HG02588 (cell line): ENCODE results near the gene ARHGAP9.

Experiments
- ATAC-seq: cut with Tn5 transposase; IDR thresholded peaks from one replicate; pipeline ENCODE4 v1.9.1; 2021; ENCODE audit warnings: mild to moderate bottlenecking, moderate library complexity; ENCODE audit not compliant: unreplicated experiment

The ARHGAP9 gene

DNA sequence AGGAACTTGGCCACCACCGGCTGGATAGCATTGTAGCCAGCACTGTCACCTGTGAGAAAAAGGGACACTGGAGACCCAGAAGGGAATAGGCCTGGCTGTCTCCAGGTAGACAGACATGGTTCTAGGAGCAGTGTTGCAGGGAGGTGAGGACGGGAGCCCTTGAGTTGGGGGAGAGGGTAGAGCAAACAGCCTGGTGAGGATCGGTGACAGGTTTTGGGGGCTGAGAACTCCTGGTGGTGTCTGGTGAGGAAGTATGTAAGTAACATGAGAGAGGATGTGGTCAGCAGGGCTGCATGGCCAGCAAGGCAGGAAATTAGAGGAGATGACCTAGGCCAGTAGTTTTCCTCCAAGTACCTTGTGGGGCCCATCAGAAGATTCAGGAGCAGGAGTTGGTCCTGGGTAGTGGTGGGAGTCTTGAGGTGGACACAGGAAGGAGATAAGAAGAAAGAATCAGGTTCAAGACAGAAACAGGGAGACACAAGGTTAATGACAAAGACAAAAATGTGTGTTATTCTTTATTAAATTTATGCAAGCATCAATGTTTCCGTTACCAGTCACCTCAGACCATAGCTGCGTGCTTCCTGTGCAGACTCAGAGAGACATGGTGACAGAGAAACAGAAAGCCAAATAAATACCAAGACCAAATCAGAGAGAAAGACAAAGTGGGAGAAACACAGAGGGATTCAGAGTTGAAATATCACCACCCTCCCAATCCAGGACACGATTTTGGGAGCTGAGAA is at the start of gene ARHGAP9:
Gene ARHGAP9 (minus strand): TSS at position 491 of the 740 bp plus-strand sequence. CDS start 460 bp downstream, at position 31.
- ATAC-seq, result no peak

DNA sequence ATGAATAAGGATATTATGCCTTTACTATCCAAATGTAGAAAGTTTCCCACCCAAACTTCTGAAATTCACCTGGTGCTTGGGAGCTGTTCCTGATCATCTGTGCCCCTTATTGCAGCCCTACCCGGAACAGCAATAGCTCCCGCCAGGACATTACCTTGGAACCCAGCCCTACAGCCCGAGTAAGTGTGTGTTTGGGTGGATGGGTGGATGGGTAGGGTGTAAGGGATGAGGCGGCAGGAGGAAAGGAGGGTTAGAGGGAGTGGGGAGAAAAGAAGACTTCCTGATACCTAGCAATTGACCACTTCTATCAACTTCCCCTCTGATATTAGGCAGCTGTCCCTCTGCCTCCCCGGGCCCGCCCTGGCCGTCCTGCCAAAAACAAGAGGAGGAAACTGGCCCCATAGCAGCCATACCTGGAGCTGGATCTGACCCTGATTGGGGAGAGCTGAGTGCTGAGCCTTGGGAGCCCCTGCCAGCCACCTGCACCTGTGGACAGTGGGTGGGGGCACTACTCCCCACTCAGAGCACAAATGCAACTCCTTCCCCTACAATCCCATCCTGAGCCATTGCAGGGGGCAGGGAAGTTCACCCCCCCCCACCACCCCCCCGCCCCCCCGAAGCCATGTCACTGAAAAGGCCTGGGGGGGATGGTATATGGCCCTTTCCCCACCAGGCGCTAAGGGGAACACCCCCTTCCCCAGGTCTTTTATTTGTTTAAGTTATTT is 49.3 kb upstream of the ARHGAP9 start:
- no peak for ATAC-seq

DNA sequence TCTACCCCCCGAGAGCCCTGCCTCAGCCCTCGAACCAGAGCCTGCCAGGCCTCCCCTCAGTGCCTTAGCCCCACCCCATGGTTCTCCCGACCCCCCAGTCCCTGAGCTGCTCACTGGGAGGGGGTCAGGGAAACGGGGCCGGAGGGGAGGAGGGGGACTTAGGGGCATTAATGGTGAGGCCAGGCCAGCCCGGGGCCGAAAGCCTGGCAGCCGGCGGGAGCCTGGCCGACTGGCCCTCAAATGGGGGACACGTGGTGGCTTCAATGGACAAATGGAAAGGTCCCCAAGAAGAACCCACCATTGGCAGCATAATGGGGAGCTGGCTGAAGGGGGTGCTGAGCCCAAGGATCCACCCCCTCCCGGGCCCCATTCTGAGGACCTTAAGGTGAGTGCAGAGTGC is 48.5 kb upstream of the ARHGAP9 start:
- ATAC-seq, result no peak

DNA sequence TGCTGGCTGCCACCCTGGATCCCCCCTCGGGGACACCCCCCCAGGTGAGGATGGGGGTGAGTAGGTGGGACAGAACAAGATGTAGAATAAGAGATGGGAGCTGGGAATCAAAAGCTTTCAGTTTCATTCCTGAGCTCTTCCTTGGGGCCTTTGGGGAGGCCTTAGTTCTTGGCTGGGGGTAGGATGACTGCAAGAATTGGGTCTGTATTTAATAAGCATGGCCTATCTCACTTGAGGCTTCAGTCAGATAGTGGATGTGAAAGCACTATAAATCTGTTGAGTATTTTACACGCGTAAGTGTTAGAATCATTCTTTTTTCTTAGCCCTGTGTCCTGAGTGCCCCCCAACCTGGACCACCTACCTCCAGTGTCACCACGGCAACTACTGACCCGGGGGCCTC is 47.5 kb upstream of the ARHGAP9 start:
- no peak for ATAC-seq

DNA sequence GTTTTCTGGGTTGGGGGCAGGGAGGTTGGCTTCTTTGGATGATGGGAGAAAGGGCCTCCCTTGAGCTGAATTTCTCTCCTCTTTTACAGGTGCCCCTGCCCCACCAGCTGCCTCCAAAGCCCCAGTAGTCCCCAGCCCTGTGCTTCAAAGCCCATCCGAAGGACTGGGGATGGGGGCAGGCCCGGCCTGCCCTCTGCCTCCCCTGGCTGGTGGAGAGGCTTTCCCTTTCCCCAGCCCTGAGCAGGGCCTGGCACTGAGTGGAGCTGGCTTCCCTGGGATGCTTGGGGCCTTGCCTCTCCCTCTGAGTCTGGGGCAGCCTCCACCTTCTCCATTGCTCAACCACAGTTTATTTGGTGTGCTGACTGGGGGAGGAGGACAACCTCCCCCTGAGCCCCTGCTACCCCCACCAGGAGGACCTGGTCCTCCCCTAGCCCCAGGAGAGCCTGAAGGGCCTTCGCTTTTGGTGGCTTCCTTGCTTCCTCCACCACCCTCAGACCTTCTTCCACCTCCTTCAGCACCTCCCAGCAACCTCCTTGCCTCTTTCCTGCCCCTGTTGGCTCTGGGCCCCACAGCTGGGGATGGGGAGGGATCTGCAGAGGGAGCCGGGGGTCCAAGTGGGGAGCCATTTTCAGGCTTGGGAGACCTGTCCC is 46.9 kb upstream of the ARHGAP9 start:
- no peak for ATAC-seq

DNA sequence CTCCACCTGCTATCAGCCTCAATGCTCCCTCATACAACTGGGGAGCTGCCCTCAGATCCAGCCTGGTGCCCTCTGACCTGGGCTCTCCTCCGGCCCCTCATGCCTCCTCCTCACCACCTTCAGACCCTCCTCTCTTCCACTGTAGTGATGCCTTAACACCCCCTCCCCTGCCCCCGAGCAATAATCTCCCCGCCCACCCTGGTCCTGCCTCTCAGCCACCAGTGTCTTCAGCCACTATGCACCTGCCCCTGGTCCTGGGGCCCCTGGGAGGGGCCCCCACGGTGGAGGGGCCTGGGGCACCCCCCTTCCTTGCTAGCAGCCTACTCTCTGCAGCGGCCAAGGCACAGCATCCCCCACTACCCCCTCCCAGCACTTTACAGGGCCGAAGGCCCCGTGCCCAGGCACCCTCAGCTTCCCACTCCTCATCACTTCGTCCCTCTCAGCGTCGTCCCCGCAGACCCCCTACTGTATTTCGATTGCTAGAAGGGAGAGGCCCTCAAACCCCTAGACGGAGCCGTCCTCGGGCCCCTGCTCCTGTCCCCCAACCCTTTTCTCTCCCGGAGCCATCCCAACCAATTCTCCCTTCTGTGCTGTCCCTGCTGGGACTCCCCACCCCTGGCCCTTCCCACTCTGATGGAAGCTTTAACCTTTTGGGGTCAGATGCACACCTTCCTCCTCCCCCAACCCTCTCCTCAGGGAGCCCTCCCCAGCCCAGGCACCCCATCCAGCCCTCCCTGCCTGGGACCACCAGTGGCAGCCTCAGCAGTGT is 46.1 kb upstream of the ARHGAP9 start:
- no peak for ATAC-seq

DNA sequence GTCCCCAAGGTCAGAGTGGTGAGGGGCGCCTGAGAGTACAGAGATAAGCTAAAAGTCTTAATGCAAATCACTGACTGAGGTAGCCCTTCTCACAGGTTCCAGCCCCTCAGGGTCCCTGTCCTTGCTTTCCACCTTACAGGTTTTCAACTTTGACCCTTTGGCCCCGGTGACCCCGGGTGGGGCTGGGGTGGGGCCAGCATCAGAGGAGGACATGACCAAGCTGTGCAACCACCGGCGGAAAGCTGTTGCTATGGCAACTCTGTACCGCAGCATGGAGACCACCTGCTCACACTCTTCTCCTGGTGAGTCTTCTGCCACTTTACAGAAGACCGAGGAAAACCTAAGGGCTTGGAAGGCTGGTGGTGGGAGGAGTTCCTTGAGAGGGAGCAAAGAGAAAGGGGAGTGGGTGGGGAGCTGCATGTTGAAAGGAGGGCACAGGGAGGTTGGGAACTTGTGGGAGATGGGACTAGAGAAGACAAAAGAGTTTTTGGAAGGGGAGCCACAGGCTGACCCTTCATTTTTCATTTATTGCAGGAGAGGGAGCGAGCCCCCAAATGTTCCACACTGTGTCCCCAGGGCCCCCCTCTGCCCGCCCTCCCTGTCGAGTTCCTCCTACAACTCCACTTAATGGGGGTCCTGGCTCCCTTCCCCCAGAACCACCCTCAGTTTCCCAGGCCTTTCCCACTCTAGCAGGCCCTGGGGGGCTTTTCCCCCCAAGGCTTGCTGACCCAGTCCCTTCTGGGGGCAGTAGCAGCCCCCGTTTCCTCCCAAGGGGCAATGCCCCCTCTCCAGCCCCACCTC is 45.3 kb upstream of the ARHGAP9 start:
- no peak for ATAC-seq

DNA sequence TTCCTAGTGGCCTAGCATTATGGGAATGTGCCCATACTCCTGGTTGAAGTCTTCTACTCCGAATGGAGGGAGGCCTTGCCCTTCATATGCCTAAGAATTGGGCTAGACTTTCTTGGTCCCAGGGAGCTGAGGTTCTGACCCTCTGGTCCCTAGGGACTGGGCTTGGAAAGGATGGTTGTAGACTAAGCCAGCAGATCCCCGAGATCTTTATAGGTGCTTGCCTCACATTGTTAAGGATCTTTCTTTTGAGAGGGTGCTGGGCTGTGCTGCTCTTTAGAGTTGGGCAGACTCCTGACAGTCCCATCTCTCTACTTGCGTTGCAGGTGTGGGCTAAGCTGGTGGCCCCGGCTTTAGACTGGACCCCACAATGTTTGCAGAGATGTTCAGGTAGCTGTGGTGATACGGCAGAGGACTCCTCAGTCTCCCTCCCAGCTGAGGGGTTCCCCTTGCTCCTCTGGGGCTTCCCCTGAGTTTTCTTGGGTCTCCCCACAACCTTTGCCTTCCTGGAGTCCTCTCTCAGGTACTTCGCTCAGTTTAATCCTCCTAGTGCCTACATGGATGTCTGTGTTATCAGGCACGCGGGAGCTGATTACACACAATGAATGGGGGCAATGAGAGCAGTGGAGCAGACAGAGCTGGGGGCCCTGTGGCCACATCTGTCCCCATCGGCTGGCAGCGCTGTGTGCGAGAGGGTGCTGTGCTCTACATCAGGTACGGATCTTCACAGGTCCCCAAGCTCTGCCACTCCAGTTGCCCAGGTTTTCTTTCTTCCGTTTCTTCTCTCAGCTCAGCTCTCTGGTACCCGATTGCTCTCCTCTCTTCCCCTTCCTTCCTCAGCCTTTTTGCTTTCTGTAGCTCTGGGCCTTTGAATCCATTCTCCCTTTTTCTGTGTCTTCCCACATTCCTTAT is 44.3 kb upstream of the ARHGAP9 start:
- ATAC-seq, result no peak

DNA sequence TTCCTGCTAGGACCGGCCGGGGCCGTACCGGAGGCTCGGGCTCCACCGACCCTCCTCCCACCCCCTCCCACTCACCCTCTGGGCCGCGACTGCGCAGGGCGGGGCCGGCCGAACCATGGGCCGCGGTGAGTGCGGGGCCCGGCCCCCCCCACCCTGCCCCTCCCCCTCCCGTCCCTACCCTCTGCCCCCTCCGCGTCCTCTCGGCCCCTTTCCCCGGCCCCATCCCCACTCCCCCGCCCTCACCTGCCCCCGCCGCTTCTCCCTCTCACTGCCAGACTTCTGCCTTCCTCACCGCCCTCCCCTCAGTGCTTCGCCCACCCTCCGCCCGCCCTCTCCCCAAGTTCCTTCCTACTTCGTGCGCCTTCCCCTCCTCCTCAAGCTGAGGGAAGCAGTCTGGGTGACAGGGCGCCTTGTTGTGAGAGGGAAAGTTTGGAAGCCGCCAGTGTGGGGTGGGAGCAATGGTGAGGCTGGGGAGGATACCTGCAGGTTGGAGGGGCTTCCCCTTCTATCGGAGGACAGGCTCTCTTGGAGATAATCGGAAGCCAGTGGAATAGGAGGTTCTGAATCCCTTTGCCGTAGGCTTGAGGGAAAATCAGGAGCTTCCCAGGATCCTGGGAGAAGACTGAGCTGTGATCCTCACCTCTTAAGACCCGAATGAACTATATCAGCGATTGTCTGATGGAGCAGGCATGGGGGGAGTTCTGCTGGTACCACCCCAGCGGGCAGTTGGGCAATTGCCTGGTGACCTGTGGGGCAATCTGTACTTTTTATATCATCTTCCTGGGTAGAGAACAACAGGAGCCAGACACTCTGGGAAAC is 43.4 kb upstream of the ARHGAP9 start:
- no peak for ATAC-seq

DNA sequence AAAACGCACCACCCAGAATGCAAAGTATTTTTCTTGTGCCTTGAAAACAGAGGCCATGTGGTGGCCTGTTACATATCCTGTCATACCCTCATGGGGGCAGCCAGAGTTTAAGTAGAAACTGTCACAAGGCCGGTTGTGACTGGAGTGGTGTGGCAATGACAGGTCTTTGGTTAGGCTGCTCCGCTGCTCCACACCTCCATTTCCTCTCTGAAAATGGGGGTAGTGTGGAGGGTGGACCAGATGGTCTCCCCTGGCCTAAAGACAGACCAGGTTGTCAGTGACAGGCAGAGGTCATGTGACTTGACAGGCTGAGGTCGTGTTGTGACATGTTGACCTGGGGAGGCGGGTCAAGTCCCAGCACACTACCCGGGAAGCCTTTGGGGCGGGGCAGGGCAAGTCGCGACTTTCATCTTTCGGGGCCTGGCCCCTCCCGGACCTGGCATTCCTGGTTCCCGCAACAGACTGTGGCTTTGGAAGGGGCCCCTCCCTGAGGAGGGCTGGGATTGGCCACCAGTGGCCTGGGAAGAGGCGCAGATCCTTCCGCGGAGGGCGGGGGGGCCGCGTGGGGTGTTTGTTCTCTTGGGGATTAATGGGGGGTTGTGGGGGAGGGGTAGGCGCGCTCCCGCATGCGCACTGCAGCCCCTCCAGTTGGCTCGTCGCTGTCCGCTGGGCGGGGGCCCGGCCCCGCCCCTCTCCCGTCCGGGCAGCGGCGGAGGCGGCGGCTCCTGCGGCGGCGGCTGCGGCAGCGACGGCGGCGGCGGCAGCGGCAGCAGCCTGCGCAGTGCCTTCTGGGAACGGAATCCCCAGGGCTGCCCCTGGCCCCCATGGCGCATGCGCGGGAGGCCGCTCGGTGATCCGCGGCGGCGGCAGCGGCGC is 42.6 kb upstream of the ARHGAP9 start, which contains the start of gene MBD6:
Gene MBD6 (plus strand): TSS at position 814 of the 876 bp plus-strand sequence. CDS start 1,480 bp downstream, outside the sequence.
- peak; percentile 34 for ATAC-seq

DNA sequence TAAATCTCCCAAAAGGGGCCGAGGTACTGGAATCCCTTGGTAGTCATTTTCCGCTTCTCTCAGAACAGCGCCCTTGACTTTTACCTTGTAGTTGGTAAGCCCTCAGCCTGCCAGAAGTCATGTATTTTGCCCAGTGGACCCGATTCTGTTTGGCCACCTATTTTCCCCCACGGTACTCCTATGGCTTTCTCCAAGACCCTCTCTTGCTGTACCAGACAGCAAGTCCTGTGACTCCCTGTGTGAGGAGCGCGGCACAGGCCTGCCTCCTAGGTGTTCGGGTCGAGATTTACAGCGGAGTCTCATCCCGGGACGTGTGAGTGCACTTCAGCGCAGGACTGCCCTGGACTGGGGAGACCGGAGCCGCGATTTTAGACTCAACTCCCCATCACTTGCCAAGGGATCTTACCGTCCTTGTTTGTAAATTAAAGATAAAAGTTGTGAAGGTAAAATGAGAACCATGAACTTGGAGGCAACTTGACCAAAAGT is 41.9 kb upstream of the ARHGAP9 start:
- ATAC-seq, result no peak

DNA sequence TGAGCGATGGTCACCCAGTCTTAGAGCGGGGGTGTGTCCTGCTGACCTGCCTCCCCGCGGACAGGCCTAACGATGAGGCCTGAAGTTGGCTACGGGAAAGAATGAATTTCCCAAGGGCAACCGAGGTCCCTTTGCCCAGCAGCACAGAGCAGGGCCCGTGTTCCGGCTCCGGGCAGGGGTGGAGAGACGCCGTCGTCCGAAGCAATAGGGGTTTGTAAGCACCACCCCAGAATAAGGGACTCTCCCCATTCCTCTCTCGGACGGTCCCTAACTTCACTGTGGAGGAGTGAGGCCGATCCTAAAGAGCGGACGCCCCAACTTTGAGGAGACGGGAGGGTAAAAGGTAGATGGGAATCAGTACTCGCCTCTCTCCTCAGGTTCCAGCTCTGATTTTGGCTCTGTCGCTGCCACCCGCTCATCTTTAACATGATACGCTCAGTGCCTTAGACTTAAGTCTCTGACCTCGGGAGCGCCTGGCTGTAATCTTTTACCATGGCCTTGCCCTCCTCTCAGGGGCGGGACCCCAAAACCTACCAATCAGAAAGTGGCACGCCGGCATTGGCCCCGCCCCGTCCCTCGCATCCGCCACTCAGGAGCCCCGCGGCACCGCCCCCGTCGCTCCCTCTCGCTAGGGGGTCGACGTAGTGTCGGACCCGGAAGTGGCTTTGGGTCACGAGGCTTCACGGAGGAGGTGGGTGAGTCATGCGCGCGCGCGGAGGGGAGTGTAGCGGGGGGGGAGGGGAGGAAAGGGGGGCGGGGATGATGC is 40.6 kb upstream of the ARHGAP9 start, which contains the start of gene DDIT3:
Gene DDIT3 (minus strand): TSS at position 462 of the 766 bp plus-strand sequence. CDS start 3,108 bp downstream, outside the sequence.
- ATAC-seq, result peak; percentile 62

DNA sequence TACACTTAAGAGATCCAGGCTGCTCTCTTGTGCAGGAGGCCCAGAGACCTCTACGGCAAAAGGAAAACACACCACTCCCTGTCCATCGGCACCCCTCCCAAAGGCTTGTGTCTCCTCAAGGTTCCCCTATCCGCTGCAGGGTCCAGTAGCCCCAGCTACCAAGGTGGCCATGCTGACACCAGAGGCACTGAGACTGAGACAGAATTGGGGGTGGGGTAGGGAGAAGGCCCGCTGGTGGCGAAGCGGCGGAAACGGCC is 40.1 kb upstream of the ARHGAP9 start:
- peak; percentile 3 for ATAC-seq

DNA sequence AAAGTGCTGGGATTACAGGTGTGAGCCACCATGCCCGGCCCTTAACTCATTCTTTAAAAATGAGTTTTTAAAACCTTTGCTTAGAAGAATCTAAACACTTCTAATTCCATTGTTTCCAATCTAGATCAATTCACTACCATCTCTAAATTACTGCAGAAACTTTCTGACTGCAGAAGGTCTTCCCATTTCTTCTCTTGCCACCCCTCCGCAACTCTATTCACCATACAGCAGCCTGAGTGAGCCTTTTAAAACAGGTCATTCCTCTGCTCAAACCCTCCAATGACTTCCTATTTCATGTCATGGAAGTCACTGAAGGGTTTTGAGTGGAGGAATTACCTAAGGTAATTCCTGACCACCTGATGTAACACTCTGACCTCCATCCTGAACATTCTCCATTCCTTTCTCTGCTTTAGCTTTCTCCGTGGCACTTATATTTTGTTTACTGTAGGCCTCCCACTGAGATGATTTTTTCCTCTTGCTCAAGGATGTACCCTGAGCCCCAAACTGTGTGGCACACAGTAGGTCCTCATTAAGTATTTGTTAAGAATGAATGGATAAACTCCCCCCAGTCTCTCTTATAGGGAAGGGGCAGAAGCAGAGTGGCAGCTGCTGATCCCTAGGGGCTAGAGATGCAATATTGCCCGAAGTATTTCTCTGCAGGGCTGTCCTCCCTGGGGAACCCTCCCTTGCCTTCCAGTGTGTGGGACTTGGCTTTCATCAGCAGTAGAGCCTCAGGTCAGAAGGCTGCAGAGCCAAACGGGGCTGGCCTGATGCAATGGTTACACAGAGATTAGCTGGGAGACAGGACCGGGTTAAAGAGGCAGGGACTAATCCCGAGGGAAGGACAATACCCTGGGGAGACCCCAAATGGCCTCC is 39.5 kb upstream of the ARHGAP9 start:
- no peak for ATAC-seq

DNA sequence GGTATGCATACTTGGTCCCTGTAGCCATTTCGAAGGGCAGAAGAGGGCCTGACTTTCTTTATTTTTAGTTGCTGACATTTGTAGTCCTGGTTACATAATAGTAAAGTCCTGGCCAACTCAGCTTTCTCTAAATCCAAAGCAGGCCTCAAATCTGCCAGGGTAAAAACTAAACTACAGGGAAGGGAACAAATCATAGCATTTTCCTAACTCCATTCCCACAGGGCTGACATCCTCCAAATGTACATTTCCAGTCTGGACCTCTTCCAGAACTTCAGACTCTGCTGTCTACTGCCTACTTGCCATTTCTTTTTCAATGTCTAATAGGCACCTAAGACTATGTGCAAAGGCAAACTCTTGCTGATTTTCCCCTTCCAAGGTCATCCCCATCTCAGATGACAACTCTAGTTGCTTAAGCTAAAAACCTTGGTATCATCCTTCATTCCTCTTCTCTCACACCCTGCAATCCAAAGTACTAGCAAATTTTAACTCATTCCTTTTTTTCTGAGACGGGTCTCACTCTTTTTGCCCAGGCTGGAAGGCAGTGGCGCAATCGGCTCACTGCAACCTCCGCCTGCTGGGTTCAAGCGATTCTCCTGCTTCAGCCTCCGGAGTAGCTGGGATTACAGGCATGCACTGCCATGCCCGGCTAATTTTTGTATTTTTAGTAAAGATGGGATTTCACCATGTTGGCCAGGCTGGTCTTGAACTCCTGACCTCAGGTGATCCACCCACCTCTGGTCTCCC is 38.7 kb upstream of the ARHGAP9 start:
- no peak for ATAC-seq
